ENCODE data around the gene MYT1. TPM values are rescaled to one million over a fixed set of nuclear protein-coding genes. Genes with fewer than 3 reads are reported as not detected.
A peak's percentile ranks its signal among the peaks of the same experiment; 100 is the strongest.
"Not testable (repeated sequence)": the region's sequence is repeated elsewhere in the genome, so short reads cannot be mapped to it uniquely, and the experiment has no call there.

MYT1 gene
- total RNA-seq, 1 donor from 2014 or later = not detected

GRCh38 chr20:64185276-64185900 is 21.1 kb downstream of the MYT1 start:
- TF ChIP-seq CTCF (IDR thresholded peaks at IDR 0.05; ENCODE audit: insufficient read depth, low read length, severe bottlenecking) = no peak
- Histone ChIP-seq H3K27me3 (ENCODE audit: control insufficient read depth, insufficient read depth, low read length) (peaks cover 5% of the 10 kb centered on the region), H3K36me3 (ENCODE audit: control insufficient read depth, insufficient read depth, low read length) (no peaks in the 10 kb centered on the region), H3K4me3 (ENCODE audit: low read depth, low read length) (no peak overlapping the region)
- peak; percentile 83 for FAIRE-seq
- no peak for DNase-seq (ENCODE audit: low read depth)

GRCh38 chr20:64186071-64186598 is 21.9 kb downstream of the MYT1 start:
- Histone ChIP-seq H3K4me3 (ENCODE audit: low read depth, low read length) (no peak overlapping the region), H3K36me3 (ENCODE audit: control insufficient read depth, insufficient read depth, low read length) (no peaks in the 10 kb centered on the region), H3K27me3 (ENCODE audit: control insufficient read depth, insufficient read depth, low read length) (peaks cover 5% of the 10 kb centered on the region)
- FAIRE-seq (peak; percentile 58), DNase-seq (ENCODE audit: low read depth) (no peak)
- TF ChIP-seq CTCF (IDR thresholded peaks at IDR 0.05; ENCODE audit: insufficient read depth, low read length, severe bottlenecking) = no peak

GRCh38 chr20:64187213-64187612 is 23.0 kb downstream of the MYT1 start:
- not testable (repeated sequence) for DNase-seq (ENCODE audit: low read depth); H3K4me3 ChIP-seq (ENCODE audit: low read depth, low read length); H3K36me3 ChIP-seq (ENCODE audit: control insufficient read depth, insufficient read depth, low read length); FAIRE-seq; H3K27me3 ChIP-seq (ENCODE audit: control insufficient read depth, insufficient read depth, low read length)

- peaks cover 5% of the 10 kb centered on the region for H3K27me3 ChIP-seq (ENCODE audit: control insufficient read depth, insufficient read depth, low read length)
- TF ChIP-seq CTCF (IDR thresholded peaks at IDR 0.05; ENCODE audit: insufficient read depth, low read length, severe bottlenecking) = no peak
- DNase-seq (ENCODE audit: low read depth) (no peak), FAIRE-seq (no peak)
- no peak overlapping the region for H3K4me3 ChIP-seq (ENCODE audit: low read depth, low read length)
- no peaks in the 10 kb centered on the region for H3K36me3 ChIP-seq (ENCODE audit: control insufficient read depth, insufficient read depth, low read length)
These were observed 23.8 kb downstream of the MYT1 start for GRCh38 chr20:64188091-64188490.

- Histone ChIP-seq H3K27me3 (ENCODE audit: control insufficient read depth, insufficient read depth, low read length) (peaks cover 5% of the 10 kb centered on the region), H3K36me3 (ENCODE audit: control insufficient read depth, insufficient read depth, low read length) (no peaks in the 10 kb centered on the region), H3K4me3 (ENCODE audit: low read depth, low read length) (no peak overlapping the region)
- FAIRE-seq (no peak), DNase-seq (ENCODE audit: low read depth) (peak; percentile 49)
- no peak for TF ChIP-seq CTCF (IDR thresholded peaks at IDR 0.05; ENCODE audit: insufficient read depth, low read length, severe bottlenecking)
These were observed 24.7 kb downstream of the MYT1 start for GRCh38 chr20:64188682-64189529.

GRCh38 chr20:64189530-64189966 is 25.3 kb downstream of the MYT1 start:
- FAIRE-seq (no peak), DNase-seq (ENCODE audit: low read depth) (no peak)
- Histone ChIP-seq H3K4me3 (ENCODE audit: low read depth, low read length) (no peak overlapping the region), H3K27me3 (ENCODE audit: control insufficient read depth, insufficient read depth, low read length) (peaks cover 5% of the 10 kb centered on the region), H3K36me3 (ENCODE audit: control insufficient read depth, insufficient read depth, low read length) (no peaks in the 10 kb centered on the region)
- no peak for TF ChIP-seq CTCF (IDR thresholded peaks at IDR 0.05; ENCODE audit: insufficient read depth, low read length, severe bottlenecking)
